HEK293T (cell line): ENCODE data around the gene NDUFAF2.

Source experiments
- ARNT ChIP-seq: fragments of 450-650 bp; IDR thresholded peaks from 2 replicates; pipeline ENCODE4 v1.6.1; 2017; ENCODE audit warnings: mild to moderate bottlenecking
- CTBP1 ChIP-seq: fragments of 450-650 bp; IDR thresholded peaks from 2 replicates; pipeline ENCODE4 v1.6.1; 2016; ENCODE audit warnings: borderline replicate concordance
- ELF4 ChIP-seq: fragments of 450-650 bp; IDR thresholded peaks from 2 replicates; pipeline ENCODE4 v1.6.1; 2017; ENCODE audit warnings: antibody characterized with exemption
- FOXK2 ChIP-seq: fragments of 450-650 bp; IDR thresholded peaks from 2 replicates; pipeline ENCODE4 v1.6.1; 2016; ENCODE audit warnings: mild to moderate bottlenecking
- FOXM1 ChIP-seq: fragments of 450-650 bp; IDR thresholded peaks from 2 replicates; pipeline ENCODE4 v1.6.1; 2017; ENCODE audit warnings: mild to moderate bottlenecking, borderline replicate concordance
- PKNOX1 ChIP-seq: fragments of 450-650 bp; IDR thresholded peaks from 2 replicates; pipeline ENCODE4 v1.6.1; 2016
- SP1 ChIP-seq: fragments of 450-650 bp; IDR thresholded peaks from 2 replicates; pipeline ENCODE4 v1.6.1; 2017
- ZNF384 ChIP-seq: fragments of 450-650 bp; IDR thresholded peaks from 2 replicates; pipeline ENCODE4 v1.6.1; 2016

GRCh38 chr5:61098251-61098995 lies 153.4 kb downstream of the NDUFAF2 start:
- TF ChIP-seq FOXK2 (no peak), ZNF384 (no peak), SP1 (no peak), ELF4 (no peak), FOXM1 (no peak), CTBP1 (no peak), PKNOX1 (no peak), ARNT (no peak)
